CD8-positive, alpha-beta memory T cell (primary cell): ENCODE measurements around the gene MAPK10. TPM values are rescaled to one million over a fixed set of nuclear protein-coding genes. Genes with fewer than 3 reads are reported as not detected.

Experiments used
- CTCF ChIA-PET: fragments of 350-600 bp; sonication (Branson Sonifier 250); formaldehyde crosslinking; loops from one replicate; lab custom pipeline; 2021; ENCODE audit warnings: antibody characterized with exemption; lab: Charles Lee
- POLR2A ChIA-PET: fragments of 350-600 bp; sonication (Branson Sonifier 250); formaldehyde crosslinking; loops from one replicate; lab custom pipeline; 2021; ENCODE audit warnings: antibody characterized with exemption; lab: Charles Lee
- DNase-seq, 5 donors: peaks; one replicate each; pipeline versions ENCODE4 v3.0.0 to v3.0.0-alpha.2; 2020 to 2022; ENCODE audit warnings: mixed read lengths in 1 of 5
- H3K27ac ChIP-seq: one replicate; pipeline ENCODE4 v1.7.0; 2013; ENCODE audit warnings: low read depth, mild to moderate bottlenecking, low read length, moderate library complexity
- H3K27me3 ChIP-seq: 2 replicates; pipeline ENCODE4 v1.7.0; 2013; ENCODE audit warnings: low read length, mild to moderate bottlenecking; ENCODE audit not compliant: insufficient read depth, poor library complexity, severe bottlenecking
- H3K36me3 ChIP-seq: 2 replicates; pipeline ENCODE4 v1.7.0; 2013; ENCODE audit warnings: mild to moderate bottlenecking, low read length, moderate library complexity; ENCODE audit not compliant: insufficient read depth
- H3K4me1 ChIP-seq: 2 replicates; pipeline ENCODE4 v1.7.0; 2013; ENCODE audit warnings: mild to moderate bottlenecking, low read length, moderate library complexity; ENCODE audit not compliant: insufficient read depth
- H3K4me3 ChIP-seq: 2 replicates; pipeline ENCODE4 v1.7.0; 2013; ENCODE audit warnings: mild to moderate bottlenecking, low read length
- H3K9me3 ChIP-seq: 2 replicates; pipeline ENCODE4 v1.7.0; 2013; ENCODE audit warnings: mild to moderate bottlenecking, low read length
- H3K27ac Mint-ChIP-seq, 8 donors: one replicate each; pipeline ENCODE4 v1.8.0; 2020 to 2021; ENCODE audit warnings: mixed read lengths in 8 of 8, mild to moderate bottlenecking in 6 of 8, inconsistent platforms in 3 of 8, moderate library complexity in 3 of 8
- H3K27me3 Mint-ChIP-seq, 2 donors: one replicate each; pipeline ENCODE4 v1.8.0; 2020 to 2021; ENCODE audit warnings: mixed read lengths in 2 of 2, mild to moderate bottlenecking in 1 of 2, moderate library complexity in 1 of 2
- H3K36me3 Mint-ChIP-seq, 3 donors: one replicate each; pipeline ENCODE4 v1.8.0; 2020 to 2021; ENCODE audit warnings: mixed read lengths in 3 of 3, inconsistent platforms in 1 of 3, mild to moderate bottlenecking in 1 of 3
- H3K4me1 Mint-ChIP-seq, 3 donors: one replicate each; pipeline ENCODE4 v1.8.0; 2020 to 2021; ENCODE audit warnings: mixed read lengths in 3 of 3, inconsistent platforms in 1 of 3, mild to moderate bottlenecking in 1 of 3
- H3K4me3 Mint-ChIP-seq, 7 donors: one replicate each; pipeline ENCODE4 v1.8.0; 2020 to 2021; ENCODE audit warnings: mixed read lengths in 7 of 7, mild to moderate bottlenecking in 6 of 7, moderate library complexity in 4 of 7, inconsistent platforms in 2 of 7
- H3K9me3 Mint-ChIP-seq, 5 donors: one replicate each; pipeline ENCODE4 v1.8.0; 2020 to 2022; ENCODE audit warnings: mixed read lengths in 5 of 5, mild to moderate bottlenecking in 3 of 5, moderate library complexity in 2 of 5, inconsistent platforms in 1 of 5
- polyA plus RNA-seq: library from polyadenylated mRNA; unstranded; fragments of 300-500 nt; fragmentation: Illumina TruSeq; gene quantifications from one replicate; pipeline ENCODE4 v1.2.3, GENCODE V29; 2021
- total RNA-seq, 2 experiments: library from RNA; stranded (reverse); gene quantifications; one replicate each; pipeline ENCODE4 v1.2.3, GENCODE V29; 2021

Gene MAPK10
- total and polyA plus RNA-seq, 3 experiments from 2014 or later, result not detected

- CTCF ChIA-PET, result no interaction called here
These were observed 251.7 kb downstream of the MAPK10 start for GRCh38 chr4:86108137-86108536.

GRCh38 chr4:86107112-86107511 lies 252.7 kb downstream of the MAPK10 start:
- no peaks in the 10 kb centered on the region for H3K4me1 ChIP-seq
- no peaks in the 10 kb centered on the region for H3K9me3 ChIP-seq
- peaks cover 5 to 15% (median 10%) of the 10 kb centered on the region in 5 donors for H3K9me3 Mint-ChIP-seq
- H3K36me3 ChIP-seq, result no peaks in the 10 kb centered on the region
- peak overlapping the region in 1 of 8 donors; percentile 31 for H3K27ac Mint-ChIP-seq
- DNase-seq, result no peak
- no peaks in the 10 kb centered on the region for H3K36me3 Mint-ChIP-seq
- no peak overlapping the region for H3K4me3 ChIP-seq
- H3K27me3 Mint-ChIP-seq, result no peaks in the 10 kb centered on the region
- no peaks in the 10 kb centered on the region for H3K4me1 Mint-ChIP-seq
- no peak overlapping the region for H3K4me3 Mint-ChIP-seq
- POLR2A ChIA-PET, result no interaction called here
- H3K27me3 ChIP-seq, result no peaks in the 10 kb centered on the region
- H3K27ac ChIP-seq, result no peak overlapping the region
- CTCF ChIA-PET, result no interaction called here

More at GRCh38 chr4:86108137-86108536, 251.7 kb downstream of the MAPK10 start:
- no peaks in the 10 kb centered on the region for H3K4me1 Mint-ChIP-seq
- POLR2A ChIA-PET, result no interaction called here
- H3K27ac ChIP-seq, result no peak overlapping the region
- no peaks in the 10 kb centered on the region for H3K36me3 ChIP-seq
- H3K9me3 Mint-ChIP-seq, result peaks cover 7 to 23% (median 10%) of the 10 kb centered on the region in 5 donors
- H3K36me3 Mint-ChIP-seq, result no peaks in the 10 kb centered on the region
- H3K4me1 ChIP-seq, result no peaks in the 10 kb centered on the region
- no peaks in the 10 kb centered on the region for H3K9me3 ChIP-seq
- no peak overlapping the region for H3K4me3 Mint-ChIP-seq
- no peaks in the 10 kb centered on the region for H3K27me3 Mint-ChIP-seq
- H3K27me3 ChIP-seq, result no peaks in the 10 kb centered on the region
- H3K27ac Mint-ChIP-seq, result no peak overlapping the region
- DNase-seq, result no peak
- H3K4me3 ChIP-seq, result no peak overlapping the region

GRCh38 chr4:86106475-86106874 lies 253.4 kb downstream of the MAPK10 start:
- ChIA-PET POLR2A (no interaction called here), CTCF (no interaction called here)
- no peak for DNase-seq
- Mint-ChIP-seq H3K4me3 (no peak overlapping the region), H3K27me3 (no peaks in the 10 kb centered on the region), H3K27ac (no peak overlapping the region), H3K36me3 (no peaks in the 10 kb centered on the region), H3K9me3 (peaks cover 2 to 17% (median 8%) of the 10 kb centered on the region in 5 donors), H3K4me1 (no peaks in the 10 kb centered on the region)
- H3K36me3 ChIP-seq, result no peaks in the 10 kb centered on the region
- H3K27me3 ChIP-seq, result no peaks in the 10 kb centered on the region
- H3K9me3 ChIP-seq, result no peaks in the 10 kb centered on the region
- H3K27ac ChIP-seq, result no peak overlapping the region
- no peaks in the 10 kb centered on the region for H3K4me1 ChIP-seq
- no peak overlapping the region for H3K4me3 ChIP-seq

- Histone ChIP-seq H3K27me3 (no peaks in the 10 kb centered on the region), H3K9me3 (no peaks in the 10 kb centered on the region), H3K36me3 (no peaks in the 10 kb centered on the region), H3K27ac (no peak overlapping the region), H3K4me3 (no peak overlapping the region), H3K4me1 (no peaks in the 10 kb centered on the region)
- H3K27ac Mint-ChIP-seq, result no peak overlapping the region
- ChIA-PET POLR2A (no interaction called here), CTCF (no interaction called here)
- H3K27me3 Mint-ChIP-seq, result no peaks in the 10 kb centered on the region
- H3K4me3 Mint-ChIP-seq, result no peak overlapping the region
- DNase-seq, result no peak
- H3K9me3 Mint-ChIP-seq, result peaks cover 0 to 5% (median 2%) of the 10 kb centered on the region in 5 donors
- no peaks in the 10 kb centered on the region for H3K4me1 Mint-ChIP-seq
- H3K36me3 Mint-ChIP-seq, result no peaks in the 10 kb centered on the region
These were observed 258.0 kb downstream of the MAPK10 start for GRCh38 chr4:86101841-86102240.

GRCh38 chr4:86101410-86101809 lies 258.4 kb downstream of the MAPK10 start:
- Histone ChIP-seq H3K36me3 (no peaks in the 10 kb centered on the region), H3K27ac (no peak overlapping the region), H3K4me3 (no peak overlapping the region), H3K27me3 (no peaks in the 10 kb centered on the region), H3K9me3 (no peaks in the 10 kb centered on the region), H3K4me1 (no peaks in the 10 kb centered on the region)
- Mint-ChIP-seq H3K4me3 (no peak overlapping the region), H3K4me1 (no peaks in the 10 kb centered on the region), H3K27me3 (no peaks in the 10 kb centered on the region), H3K9me3 (peaks cover 0 to 5% (median 2%) of the 10 kb centered on the region in 5 donors), H3K27ac (no peak overlapping the region), H3K36me3 (no peaks in the 10 kb centered on the region)
- POLR2A ChIA-PET, result no interaction called here
- CTCF ChIA-PET, result no interaction called here
- no peak for DNase-seq

- H3K4me3 ChIP-seq, result no peak overlapping the region
- no peaks in the 10 kb centered on the region for H3K4me1 ChIP-seq
- H3K4me3 Mint-ChIP-seq, result no peak overlapping the region
- POLR2A ChIA-PET, result no interaction called here
- H3K27me3 ChIP-seq, result no peaks in the 10 kb centered on the region
- CTCF ChIA-PET, result no interaction called here
- no peaks in the 10 kb centered on the region for H3K36me3 ChIP-seq
- H3K9me3 Mint-ChIP-seq, result peaks cover 0 to 5% (median 2%) of the 10 kb centered on the region in 5 donors
- no peaks in the 10 kb centered on the region for H3K9me3 ChIP-seq
- DNase-seq, result no peak
- H3K27me3 Mint-ChIP-seq, result no peaks in the 10 kb centered on the region
- H3K36me3 Mint-ChIP-seq, result no peaks in the 10 kb centered on the region
- H3K4me1 Mint-ChIP-seq, result no peaks in the 10 kb centered on the region
- H3K27ac Mint-ChIP-seq, result no peak overlapping the region
- no peak overlapping the region for H3K27ac ChIP-seq
These were observed 259.2 kb downstream of the MAPK10 start for GRCh38 chr4:86100539-86101215.

GRCh38 chr4:86099348-86099747 lies 260.5 kb downstream of the MAPK10 start:
- Mint-ChIP-seq H3K27ac (no peak overlapping the region), H3K36me3 (no peaks in the 10 kb centered on the region), H3K27me3 (no peaks in the 10 kb centered on the region), H3K9me3 (peaks cover 0 to 5% (median 0%) of the 10 kb centered on the region in 5 donors), H3K4me1 (no peaks in the 10 kb centered on the region), H3K4me3 (no peak overlapping the region)
- Histone ChIP-seq H3K27me3 (no peaks in the 10 kb centered on the region), H3K4me3 (no peak overlapping the region), H3K4me1 (no peaks in the 10 kb centered on the region), H3K9me3 (no peaks in the 10 kb centered on the region), H3K27ac (no peak overlapping the region), H3K36me3 (no peaks in the 10 kb centered on the region)
- ChIA-PET CTCF (no interaction called here), POLR2A (no interaction called here)
- no peak for DNase-seq

- Histone ChIP-seq H3K4me1 (no peaks in the 10 kb centered on the region), H3K9me3 (no peaks in the 10 kb centered on the region), H3K4me3 (no peak overlapping the region), H3K27ac (no peak overlapping the region), H3K36me3 (no peaks in the 10 kb centered on the region), H3K27me3 (no peaks in the 10 kb centered on the region)
- ChIA-PET POLR2A (no interaction called here), CTCF (no interaction called here)
- no peaks in the 10 kb centered on the region for H3K36me3 Mint-ChIP-seq
- no peaks in the 10 kb centered on the region for H3K27me3 Mint-ChIP-seq
- H3K9me3 Mint-ChIP-seq, result peaks cover 0 to 5% (median 0%) of the 10 kb centered on the region in 5 donors
- no peak for DNase-seq
- H3K4me1 Mint-ChIP-seq, result no peaks in the 10 kb centered on the region
- no peak overlapping the region for H3K4me3 Mint-ChIP-seq
- H3K27ac Mint-ChIP-seq, result no peak overlapping the region
These were observed 261.2 kb downstream of the MAPK10 start for GRCh38 chr4:86098691-86099090.
